ENCODE results near the gene DRC7. TPM values are rescaled to one million over a fixed set of nuclear protein-coding genes. Genes with fewer than 3 reads are reported as not detected.

The DRC7 gene
- total RNA-seq, 1 experiment from 2014 or later, result not detected

GRCh38 chr16:57734308-57734924 is 39.8 kb downstream of the DRC7 start:
- ChIA-PET CTCF (interaction anchor here (1.2 kb wide), 1 partner anchor 143 kb away, joined by 3 read pairs; no protein-coding TSS in a partner anchor), POLR2A (ENCODE audit: unreplicated experiment) (no interaction called here)
- H3K4me2 ChIP-seq (ENCODE audit: low read length), result peak overlapping the region; percentile 94
- peak overlapping the region; percentile 45; the same call in 1 of the 2 replicates for H3K27ac ChIP-seq (ENCODE audit: low read length)
- no peaks in the 10 kb centered on the region for H3K36me3 ChIP-seq (ENCODE audit: low read depth, low read length)
- ATAC-seq (no peak), DNase-seq (no peak)
- no peaks in the 10 kb centered on the region for H3K9me2 ChIP-seq (replicated peaks; ENCODE audit: low read length)
- peak overlapping the region; percentile 94 for H2AFZ ChIP-seq (ENCODE audit: low read length)
- intact Hi-C loops (cut with micrococcal nuclease), result no loop called here
- H3K79me2 ChIP-seq (ENCODE audit: low read length), result peaks cover 15% of the 10 kb centered on the region; the same call in 1 of the 2 replicates
- BruUV-seq (replicated peaks), result no TSS peak
- no peaks in the 10 kb centered on the region for H4K20me1 ChIP-seq (ENCODE audit: low read length)
- H3K9me3 ChIP-seq (ENCODE audit: low read length), result no peaks in the 10 kb centered on the region
- no peaks in the 10 kb centered on the region for H3F3A ChIP-seq (ENCODE audit: low read length, unreplicated experiment)
- TF ChIP-seq EZH2 (IDR thresholded peaks at IDR 0.05; ENCODE audit: low read length, unreplicated experiment) (no peak), EZH2phosphoT487 (IDR thresholded peaks at IDR 0.05; ENCODE audit: borderline replicate concordance, low read length) (no peak), CTCF (conservative IDR thresholded peaks at IDR 0.05; ENCODE audit: low read depth, low read length) (no peak)
- H3K27me3 ChIP-seq (ENCODE audit: low read length), result no peaks in the 10 kb centered on the region
- peaks cover 14% of the 10 kb centered on the region for H3K4me1 ChIP-seq (ENCODE audit: insufficient read depth, low read length)
- H3K9ac ChIP-seq (ENCODE audit: low read length), result peak overlapping the region; percentile 93
- peak overlapping the region; percentile 87 for H3K4me3 ChIP-seq (ENCODE audit: low read length)

GRCh38 chr16:57734925-57735754 is 40.5 kb downstream of the DRC7 start:
- H3K9me2 ChIP-seq (replicated peaks; ENCODE audit: low read length), result no peaks in the 10 kb centered on the region
- BruUV-seq (replicated peaks), result TSS peak; percentile 93
- peak overlapping the region; percentile 94 for H2AFZ ChIP-seq (ENCODE audit: low read length)
- peaks cover 14% of the 10 kb centered on the region for H3K4me1 ChIP-seq (ENCODE audit: insufficient read depth, low read length)
- POLR2A ChIA-PET (ENCODE audit: unreplicated experiment), result interaction anchor here (0.6 to 0.7 kb wide), 3 partner anchors 63 to 296 kb away, joined by 3 to 8 read pairs (median 7); no protein-coding TSS in a partner anchor
- H4K20me1 ChIP-seq (ENCODE audit: low read length), result no peaks in the 10 kb centered on the region
- H3K9ac ChIP-seq (ENCODE audit: low read length), result peak overlapping the region; percentile 93
- no peaks in the 10 kb centered on the region for H3K27me3 ChIP-seq (ENCODE audit: low read length)
- H3F3A ChIP-seq (ENCODE audit: low read length, unreplicated experiment), result no peaks in the 10 kb centered on the region
- TF ChIP-seq EZH2phosphoT487 (IDR thresholded peaks at IDR 0.05; ENCODE audit: borderline replicate concordance, low read length) (no peak), CTCF (conservative IDR thresholded peaks at IDR 0.05; ENCODE audit: low read depth, low read length) (no peak), EZH2 (IDR thresholded peaks at IDR 0.05; ENCODE audit: low read length, unreplicated experiment) (no peak)
- no peaks in the 10 kb centered on the region for H3K9me3 ChIP-seq (ENCODE audit: low read length)
- no peaks in the 10 kb centered on the region for H3K36me3 ChIP-seq (ENCODE audit: low read depth, low read length)
- ATAC-seq (peak; percentile 95), DNase-seq (peak; percentile 99)
- peak overlapping the region; percentile 99 for H3K4me2 ChIP-seq (ENCODE audit: low read length)
- H3K79me2 ChIP-seq (ENCODE audit: low read length), result peaks cover 15% of the 10 kb centered on the region; the same call in 1 of the 2 replicates
- intact Hi-C loops (cut with micrococcal nuclease), result no loop called here
- peak overlapping the region; percentile 87 for H3K4me3 ChIP-seq (ENCODE audit: low read length)
- CTCF ChIA-PET, result interaction anchor here (0.6 to 1.2 kb wide), 2 partner anchors 87 to 144 kb away, joined by 3 read pairs; no protein-coding TSS in a partner anchor
- H3K27ac ChIP-seq (ENCODE audit: low read length), result peak overlapping the region; percentile 45

Measured in PC-3 (cell line).